CD4-positive, alpha-beta T cell treated with Interleukin-17A for 1 hour (primary cell): ENCODE measurements around the gene IHH.

Experiments
- DNase-seq: peaks from one replicate; pipeline ENCODE4 v3.0.0-alpha.2; 2020

IHH gene

DNA sequence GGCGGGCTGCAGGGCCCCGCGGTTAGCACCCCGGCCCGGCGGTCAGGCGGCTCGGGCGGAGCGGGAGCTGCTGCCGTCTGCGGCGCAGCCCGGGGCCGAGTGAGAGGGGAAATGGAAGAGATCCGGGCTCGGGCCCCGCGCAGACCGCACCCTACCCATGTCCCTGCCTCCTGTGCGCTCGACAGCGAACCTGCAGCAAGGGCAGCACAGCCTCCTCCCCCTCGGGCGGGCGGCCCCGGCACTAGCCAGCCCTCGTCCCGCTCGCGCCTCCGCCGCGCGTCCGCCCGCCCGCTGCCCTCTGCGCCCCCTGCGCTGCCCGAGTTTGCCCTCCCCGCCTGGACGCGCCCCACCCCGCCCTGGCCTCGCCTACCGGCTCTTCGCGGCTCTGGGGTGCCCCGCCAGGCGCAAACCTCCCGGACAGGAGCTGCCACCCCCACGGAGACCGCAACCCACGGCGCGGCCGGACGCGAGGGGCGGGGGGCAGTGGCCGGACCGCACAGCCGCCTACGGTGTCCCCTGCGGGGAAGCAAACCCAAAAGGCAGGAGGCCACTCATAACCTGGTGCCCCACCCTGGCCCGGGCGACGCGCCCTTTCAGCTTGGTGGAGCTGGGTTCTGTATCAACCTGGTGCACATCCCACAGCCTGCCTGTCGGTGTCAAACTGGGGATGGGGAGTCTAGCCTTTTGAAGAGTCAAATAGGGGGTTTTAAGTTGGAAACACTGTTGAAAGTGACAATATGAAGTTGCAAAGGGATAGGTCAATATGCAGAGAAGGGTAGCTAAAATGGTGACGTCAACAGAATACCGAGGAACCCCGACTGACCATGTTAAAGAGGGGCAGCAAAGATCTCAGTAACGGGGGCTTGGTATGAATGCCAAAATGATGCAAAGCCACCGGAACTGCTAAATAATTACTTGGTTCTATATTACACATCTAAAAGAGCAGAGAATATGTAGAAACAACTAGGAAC lies at the start of gene IHH:
IHH (minus strand) TSS at position 101 of the 971 bp plus-strand sequence. CDS start 454 bp downstream, outside the sequence.
- no peak for DNase-seq

DNA sequence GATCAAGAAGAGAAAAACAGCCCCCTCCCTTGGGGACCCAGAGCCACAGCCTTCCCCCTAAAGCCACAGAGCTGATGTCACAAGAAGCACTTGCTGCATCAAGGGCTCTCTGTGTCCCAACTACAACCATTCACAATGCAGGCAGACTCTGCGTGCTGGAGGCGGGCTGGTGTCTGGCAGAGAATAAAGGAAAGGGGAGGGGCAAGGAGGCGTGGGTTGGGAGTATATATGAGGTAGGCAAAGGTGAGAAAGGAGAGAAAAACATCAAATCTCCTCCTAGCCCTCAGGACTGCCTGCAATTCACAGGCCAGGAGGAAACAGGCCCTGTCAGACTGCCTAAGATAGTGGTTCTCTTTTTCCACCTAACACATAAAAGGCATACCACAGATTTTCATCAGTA lies 48.8 kb upstream of the IHH start:
- peak; percentile 23 for DNase-seq

DNA sequence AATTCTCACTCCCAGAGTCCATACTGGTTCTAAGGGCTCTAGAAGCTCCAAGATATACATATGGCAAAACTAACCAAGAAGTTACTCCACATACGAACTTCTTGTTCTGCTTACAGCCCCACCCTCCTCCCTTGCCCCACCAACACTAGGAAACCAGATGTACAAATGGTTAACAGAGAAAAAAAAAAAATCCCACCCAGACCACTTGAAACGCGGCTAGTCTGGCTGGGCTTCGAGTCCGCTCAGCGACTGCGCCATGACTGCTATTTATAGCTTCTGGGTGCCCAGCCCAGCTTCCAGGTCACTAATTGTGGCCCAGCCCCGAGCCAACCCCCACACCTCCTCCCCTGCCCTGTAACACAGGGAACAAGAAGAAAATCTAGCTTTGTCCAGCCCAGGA lies 47.0 kb upstream of the IHH start:
- no peak for DNase-seq

DNA sequence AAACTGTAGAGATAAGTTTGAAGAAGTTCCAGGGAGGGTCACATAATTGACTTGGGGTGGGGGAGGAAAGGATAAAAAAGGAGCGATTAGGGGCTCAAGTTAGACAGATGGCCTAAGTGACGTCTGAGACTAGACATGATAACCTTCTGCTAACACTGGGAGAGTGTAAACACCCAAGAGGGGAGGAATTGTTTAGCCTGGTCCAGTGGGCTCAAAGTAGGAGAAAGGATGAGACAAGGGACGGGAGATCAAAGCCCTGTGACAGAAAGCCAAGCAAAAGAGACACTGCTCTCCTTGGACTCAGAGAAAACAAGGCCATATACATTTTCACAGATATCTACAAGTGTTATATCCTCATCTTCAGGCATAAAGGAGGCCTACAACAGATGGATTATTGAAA lies 45.5 kb upstream of the IHH start:
- no peak for DNase-seq

DNA sequence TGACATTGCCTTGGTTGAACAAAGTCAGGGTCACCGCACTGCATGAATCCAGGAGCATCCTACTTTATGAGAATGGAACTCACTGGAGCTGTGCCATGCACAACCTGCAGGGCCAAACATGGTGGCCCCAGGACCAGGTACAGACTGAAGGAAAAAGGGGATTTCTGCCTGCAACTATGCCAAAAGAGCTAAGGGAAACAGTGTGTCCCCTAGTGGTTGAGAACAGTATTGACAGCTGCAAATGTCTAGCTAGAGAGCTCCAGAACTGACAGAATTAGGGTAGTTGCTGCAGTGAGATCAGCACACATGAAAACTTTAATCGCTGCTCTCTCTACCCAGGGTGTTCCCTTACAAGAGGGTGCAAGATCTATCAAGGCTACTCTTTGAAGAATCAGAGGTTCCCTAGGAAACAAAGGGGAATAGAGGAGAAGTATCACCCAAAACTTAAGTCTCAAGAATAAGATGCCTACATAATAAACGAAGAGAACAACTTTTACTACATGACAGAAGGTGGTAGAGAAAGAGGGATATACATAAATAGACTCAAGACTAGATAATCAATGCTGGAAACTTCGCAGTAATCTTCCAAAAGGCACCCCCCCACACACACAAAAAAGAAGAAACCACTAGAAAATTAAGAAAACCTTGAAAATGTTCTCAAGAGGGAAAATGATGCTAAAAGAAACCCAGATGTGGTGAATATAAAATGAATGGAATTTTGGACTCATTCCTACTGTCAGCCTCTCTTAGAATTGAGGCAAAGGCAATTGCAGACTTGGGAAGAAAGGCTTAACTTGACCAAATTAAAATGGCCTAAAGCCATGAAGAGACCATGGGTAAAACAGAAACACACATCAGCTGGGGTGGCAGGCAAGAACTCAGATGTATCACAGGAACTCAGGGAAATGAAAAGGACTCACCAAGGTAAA lies 43.6 kb upstream of the IHH start:
- DNase-seq: peak; percentile 32

DNA sequence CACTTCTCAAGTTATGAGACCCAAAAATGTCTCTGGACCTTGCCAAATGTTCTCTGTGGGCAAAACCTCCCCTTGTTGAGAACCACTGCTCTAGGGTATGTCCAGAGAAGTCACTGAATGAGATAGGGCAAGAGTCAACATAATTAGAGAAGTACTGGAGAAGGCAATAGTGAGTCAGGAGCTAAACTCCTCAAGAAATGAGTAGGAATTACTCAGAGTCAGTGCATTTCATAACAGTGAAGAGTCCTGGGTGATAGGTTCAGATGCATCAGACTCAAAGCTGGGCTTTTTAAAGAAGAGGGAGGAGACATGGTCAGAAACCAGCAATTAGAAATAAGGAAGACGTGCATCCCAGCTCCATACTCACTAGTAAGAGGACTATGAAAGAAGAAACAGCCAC lies 38.6 kb upstream of the IHH start:
- no peak for DNase-seq

DNA sequence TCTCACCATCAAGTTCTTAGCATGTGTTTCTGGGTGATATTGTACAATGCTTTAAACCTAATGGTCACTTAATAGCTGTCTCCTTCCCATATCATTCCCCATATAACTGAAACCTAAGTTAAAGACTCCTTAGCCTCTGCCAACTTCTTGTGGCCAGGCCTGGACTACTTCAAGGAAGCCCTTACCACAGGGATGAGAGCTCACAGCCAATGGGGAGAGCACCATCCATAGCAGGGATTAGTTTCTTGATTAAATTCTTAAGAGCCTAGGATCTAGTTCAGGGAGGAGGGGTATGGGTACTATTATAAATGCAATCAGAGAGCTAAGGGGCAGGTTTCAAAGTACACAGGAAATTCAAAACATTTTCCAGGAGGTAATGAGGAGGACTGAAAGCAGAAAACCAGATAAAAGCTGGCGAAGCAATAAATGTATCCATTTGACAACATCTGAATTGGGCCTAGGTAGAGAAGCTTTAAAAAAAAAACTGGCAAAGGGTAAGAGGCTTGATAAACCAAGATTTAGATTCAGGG lies 34.8 kb upstream of the IHH start:
- no peak for DNase-seq

DNA sequence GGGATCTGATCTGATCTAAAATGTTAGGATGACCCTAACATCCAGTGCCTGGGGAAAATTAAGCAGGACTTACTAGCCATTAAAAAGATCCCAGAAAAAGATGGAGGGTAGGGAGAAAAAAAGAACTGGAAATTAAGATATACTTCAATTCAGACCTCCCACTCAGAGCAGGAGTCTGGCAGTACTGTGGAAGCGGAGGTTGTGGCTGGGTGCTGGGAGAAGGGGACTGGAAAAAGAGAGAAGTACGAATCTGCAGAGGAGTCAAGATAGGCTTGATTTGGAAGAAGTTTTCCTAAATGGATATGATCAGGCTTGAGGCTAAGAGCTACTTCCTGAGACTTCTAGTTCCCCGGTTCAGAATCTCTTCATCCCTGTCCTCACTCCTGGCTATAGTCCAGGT lies 33.5 kb upstream of the IHH start:
- no peak for DNase-seq

DNA sequence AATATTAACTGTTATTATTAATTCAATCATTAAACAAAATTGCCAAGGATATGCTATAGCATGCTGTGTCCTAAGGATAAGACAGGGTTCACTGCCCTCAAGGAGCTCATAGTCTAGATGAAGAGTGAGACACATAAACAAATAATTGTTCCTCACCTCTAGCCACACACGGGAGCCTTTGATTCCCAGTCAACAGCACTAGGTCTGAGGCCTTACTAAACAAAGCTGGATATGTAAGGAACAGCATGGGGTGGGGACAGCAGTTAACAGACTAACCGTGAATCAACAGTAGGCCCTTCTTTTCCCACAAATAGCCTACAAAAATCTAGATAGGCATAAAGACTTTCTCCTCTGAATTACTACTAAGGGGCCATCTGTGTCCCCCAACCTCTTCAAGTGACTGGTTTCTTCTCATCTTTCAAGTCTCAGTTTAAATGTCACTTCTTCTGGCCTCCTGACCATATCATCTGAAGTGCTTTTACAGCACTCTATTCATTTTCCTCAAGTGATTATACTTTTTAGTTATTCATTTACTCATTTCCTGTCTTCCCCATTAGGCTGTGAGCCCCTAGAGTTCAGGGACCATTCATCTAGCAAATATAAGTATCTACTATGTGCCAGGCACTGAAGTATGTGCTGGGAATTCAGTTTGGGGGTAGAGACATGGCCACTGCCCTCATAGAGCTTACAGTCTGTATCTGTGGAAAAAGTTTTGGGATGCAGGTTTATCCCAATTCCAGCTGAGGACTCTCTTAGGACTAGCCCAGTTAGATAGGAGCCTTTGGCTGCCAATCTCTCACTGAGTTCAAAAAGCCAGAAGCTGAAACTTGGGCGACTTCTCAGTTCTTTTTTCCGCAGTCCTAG lies 29.9 kb upstream of the IHH start:
- DNase-seq: no peak

DNA sequence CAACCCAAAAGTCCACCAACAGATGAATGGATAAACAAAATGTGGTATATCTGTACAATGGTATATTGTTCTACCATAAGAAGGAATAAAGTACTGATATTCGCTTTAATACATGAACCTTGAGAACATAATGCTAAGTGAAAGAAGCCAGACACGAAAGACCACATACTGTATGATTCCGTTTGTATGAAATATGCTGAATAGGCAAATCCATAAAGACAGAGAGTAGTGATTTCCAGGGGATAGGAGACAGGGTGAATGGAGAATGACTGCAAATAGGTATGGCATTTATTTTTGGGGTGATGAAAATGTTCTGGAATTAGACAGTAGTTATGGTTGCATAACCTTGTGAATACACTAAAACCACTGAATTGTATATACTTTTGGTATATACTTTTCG lies 28.6 kb upstream of the IHH start:
- DNase-seq: no peak

DNA sequence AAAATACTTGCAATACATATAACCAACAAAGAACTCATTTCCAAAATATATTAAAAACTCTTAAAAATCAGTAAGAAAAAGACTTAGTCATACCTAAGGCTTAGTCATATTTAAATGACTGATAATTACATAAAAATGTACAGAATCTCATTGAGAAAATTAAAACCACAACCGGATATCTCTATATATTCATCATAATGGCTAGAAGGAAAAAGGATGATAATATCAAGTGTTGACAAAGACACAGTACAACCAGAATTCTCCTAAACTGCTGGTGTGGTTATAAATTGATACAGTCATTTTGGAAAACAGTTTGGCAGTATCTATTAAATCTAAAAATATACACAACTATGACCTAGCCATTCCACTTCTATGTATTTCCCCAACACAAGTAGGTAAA lies 27.1 kb upstream of the IHH start:
- DNase-seq: no peak

DNA sequence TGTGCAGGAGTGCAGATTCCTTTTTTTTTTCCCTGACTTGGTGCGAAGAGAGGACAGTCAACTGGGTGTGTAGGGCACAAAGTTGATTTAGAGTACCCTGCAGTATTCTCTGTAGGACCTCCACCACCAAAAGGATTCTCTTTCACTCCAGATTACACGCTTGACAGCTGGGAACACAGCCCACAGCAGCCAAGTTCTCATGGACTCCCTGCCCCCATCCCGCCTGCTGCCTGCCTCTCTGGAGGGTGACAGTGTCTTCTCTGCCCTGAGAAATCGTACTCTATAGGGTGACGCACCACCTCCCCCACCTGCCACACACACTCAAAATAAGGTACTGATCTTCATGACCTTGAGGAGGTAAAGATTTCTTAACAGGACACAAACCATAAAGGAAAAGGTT lies 26.6 kb upstream of the IHH start:
- no peak for DNase-seq

DNA sequence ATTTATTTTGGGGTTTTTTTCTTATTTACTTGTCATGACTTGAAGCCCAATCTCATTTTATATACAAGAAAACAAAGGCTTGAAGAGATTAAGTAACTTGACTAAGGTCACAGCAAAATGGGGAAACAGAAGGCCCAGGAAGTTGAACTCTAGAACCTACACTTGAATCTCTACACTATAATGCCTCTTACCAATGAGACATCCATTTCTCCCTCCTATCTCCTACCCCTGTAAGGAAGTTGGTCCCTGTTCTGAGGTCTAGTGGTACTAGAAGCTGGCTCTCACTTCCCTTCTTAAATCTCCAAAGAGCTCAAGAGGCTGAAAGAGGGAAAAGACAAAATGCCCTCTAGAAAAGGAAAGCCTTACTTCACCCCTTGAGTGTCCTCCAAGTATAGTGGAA lies 25.5 kb upstream of the IHH start:
- no peak for DNase-seq

DNA sequence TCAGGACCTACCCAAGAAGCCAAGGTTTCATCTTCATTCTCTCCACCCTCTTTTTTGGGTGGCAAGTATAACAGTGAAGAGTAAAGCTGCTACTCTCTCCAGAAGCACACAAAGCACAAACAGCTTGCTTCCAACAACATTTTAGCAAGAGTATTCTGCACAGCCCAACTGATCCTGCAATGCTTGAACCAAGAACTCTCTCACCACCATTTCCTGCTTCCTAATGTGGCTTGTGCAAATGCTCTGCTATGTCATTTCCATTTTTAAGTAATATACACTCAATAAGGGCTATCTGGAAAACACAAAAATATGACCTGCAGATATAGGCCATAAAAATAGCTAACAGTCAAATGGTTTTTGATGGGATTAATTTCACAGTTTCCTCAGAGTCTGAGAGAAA lies 24.1 kb upstream of the IHH start:
- DNase-seq: no peak

DNA sequence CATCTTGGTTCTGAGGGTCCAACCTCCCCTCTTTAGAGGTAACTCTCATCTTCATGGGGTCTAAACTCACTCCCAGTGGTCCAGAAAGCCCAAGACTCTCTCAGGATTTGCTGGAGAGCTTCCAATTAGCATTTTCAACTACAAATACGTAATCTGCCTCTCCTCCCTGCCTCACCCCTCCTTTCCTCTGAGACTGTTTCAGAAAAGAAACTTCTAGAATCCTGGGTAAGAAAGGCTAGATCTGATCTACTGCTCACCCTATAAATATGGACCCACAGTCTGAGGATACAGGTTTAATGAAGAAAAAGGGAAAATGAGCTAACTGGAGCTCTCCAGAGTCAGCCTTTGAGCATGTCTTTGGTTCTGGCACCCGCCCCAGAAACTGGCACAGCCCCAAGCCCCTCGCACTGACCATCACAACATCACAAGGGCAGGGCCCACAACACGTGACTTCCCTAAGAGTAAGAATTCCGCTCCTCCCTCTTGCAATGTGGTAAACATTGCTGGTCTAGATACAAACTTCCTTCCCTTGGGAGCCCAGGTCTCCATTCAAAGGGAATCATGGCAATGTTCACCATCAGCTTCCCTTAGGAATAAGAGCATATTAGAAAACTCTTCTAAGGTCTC lies 21.7 kb upstream of the IHH start:
- no peak for DNase-seq

DNA sequence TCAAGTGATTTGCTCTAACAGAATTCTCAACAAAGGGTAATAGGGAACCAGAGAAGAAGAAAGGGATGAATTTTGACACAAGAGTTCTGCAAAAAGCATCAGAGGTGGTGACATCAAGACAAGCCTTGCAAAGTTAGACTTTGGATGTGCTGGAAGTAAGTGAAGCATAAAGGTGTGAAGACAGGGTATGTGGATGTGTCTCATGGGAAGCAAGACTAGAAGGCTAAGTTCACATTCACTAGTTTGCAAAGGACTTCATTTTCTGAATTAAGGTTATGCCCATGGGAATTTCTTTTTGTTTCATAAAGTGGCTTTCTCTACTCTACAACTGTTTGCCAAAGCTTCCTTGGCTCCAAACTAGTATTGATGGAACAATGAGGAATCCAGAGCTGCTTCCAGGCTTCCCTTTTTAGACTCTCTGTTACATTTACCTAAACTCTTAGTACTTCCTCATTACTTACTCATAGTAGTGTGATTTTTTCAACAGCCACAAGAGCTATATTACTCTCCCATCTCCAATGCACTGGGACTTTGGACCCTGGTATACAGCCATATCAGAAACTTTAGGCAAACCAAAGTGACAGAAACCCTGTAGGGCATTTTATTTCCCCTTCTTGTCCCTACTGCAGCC lies 21.1 kb upstream of the IHH start:
- DNase-seq: no peak

DNA sequence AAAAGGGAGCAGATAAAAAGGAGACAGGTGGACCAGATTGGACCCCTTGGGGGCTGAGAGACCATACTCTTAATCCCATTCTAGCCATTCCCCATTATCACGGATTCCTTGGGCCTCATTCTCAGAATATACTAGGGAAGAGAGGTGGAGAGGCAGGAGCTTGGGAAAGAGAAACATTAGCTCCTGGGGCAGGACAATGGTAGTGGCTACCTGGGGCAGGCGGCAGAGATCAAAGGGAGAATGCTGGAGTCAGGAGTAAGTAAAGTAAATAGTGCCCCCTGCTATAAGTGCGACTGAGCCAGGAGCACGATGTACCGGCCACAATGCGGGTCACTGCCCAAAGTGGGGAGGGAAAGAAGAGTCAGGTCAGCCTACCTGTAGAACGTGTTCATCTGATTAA lies 20.4 kb upstream of the IHH start:
- no peak for DNase-seq

DNA sequence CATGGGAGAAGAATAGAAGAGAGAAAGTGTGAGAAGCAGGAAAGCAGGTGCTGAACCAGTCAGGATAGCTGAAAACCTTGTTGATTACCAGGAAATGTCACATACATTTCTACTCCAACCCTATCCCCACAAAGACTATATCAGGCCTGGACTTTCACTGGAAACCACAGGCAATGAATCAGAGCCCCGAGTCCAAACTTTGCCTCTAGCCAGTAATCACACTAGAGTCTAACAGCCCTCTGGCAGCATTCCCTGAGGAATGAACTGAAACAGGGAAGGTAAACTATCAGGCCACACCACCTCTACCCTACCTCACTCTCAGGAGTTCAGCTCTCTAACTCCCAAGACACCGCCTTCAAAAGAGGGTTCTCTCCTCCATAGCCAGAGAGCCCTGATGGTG lies 18.7 kb upstream of the IHH start:
- DNase-seq: no peak

DNA sequence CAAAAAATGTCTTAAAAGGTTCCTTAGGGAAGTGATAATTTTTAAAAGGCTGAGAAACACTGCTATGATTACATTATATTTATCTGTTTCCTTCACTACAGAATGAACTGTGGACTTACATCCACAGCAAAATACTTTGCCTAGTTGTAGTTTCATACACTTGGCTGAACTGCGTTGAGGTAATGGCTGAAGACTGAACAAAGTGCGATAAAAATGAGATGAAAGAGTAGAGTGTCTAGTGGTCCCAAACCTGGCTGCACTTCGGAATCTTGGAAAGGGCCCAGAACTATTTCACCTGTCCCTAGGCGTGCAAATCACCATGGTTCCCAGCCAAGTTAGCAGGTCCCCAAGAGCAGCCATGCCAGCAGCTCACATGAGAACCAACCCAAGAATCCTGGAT lies 18.2 kb upstream of the IHH start:
- DNase-seq: no peak

DNA sequence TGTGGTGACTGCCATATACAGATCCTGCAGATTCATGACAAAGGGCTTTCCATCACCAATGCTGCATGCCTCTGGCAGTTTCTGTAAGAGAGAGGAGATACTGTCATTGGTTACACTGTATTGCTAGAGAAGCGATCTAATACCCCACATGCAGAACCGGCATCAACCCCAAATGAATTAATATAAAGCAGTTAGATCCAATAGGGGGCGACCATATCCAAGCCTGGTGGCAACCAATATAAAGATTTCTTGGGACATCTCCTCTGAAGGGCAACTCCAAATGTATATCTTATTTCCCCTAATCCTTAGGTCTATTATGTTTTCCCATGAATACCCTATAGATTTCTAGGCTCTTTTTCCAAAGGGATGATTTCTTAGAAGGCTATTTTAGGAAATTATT lies 17.4 kb upstream of the IHH start:
- DNase-seq: no peak

DNA sequence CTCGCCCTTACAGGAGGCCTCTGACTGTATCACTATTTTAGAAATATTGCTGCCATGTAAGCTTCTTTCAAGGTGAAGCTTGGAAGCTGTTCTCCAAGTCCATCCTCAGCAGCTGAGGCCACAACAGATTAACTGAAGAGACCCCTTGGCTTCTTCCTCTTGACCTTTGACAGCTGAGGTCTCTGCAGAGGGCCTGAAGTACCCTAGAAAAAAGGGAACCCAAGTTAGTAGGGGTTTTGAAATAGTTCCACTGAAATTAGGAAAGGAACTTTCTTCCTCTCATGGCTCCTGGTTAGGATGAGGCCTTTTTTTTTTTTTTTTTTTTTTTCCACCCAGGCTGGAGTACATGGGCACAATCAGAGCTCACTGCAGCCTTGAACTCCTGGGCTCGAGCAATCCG lies 15.5 kb upstream of the IHH start:
- no peak for DNase-seq
